K562 treated with DMSO at 1 percent for 48 hours (cell line): ENCODE measurements around the gene PMCH. TPM values are rescaled to one million over a fixed set of nuclear protein-coding genes. Genes with fewer than 3 reads are reported as not detected.

Experiments
- total RNA-seq: library from RNA; unstranded; fragments of 300-600 nt; gene quantifications from 2 replicates; pipeline ENCODE4 v1.2.3, GENCODE V29; 2022; ENCODE audit warnings: low replicate concordance; ENCODE audit errors: extremely low read depth

Gene PMCH, protein sequence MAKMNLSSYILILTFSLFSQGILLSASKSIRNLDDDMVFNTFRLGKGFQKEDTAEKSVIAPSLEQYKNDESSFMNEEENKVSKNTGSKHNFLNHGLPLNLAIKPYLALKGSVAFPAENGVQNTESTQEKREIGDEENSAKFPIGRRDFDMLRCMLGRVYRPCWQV
- total RNA-seq = not detected in 2 replicates

DNA sequence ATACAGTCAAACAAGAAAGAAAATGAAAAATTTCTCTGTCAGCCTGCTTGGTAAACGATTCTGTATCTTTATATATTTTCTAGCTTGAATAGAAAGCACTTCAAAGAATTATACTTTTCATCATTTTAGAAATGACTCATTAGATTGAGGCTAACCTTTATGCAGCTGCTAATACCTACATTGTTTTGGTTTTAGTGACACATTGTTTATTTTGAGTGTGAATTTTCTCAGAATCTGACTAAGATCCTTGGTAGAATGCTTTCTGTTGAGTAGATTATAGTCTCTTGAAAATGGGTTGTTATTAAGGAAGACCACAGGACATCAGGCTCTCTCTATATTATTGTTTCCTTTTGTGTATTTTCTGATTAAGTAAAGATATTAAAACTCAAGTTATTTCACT is at the start of gene PMCH:
Gene PMCH (minus strand): TSS at position 45 of the 400 bp plus-strand sequence. CDS start 63 bp downstream, outside the sequence.

Other genes starting within 250 kb of the PMCH start
- not detected in 2 replicates for gene WASHC3, start 135.8 kb downstream of the PMCH start, total RNA-seq
- not detected in 2 replicates for gene NUP37, start 77.7 kb downstream of the PMCH start, total RNA-seq
- gene PARPBP, start 77.7 kb downstream of the PMCH start, total RNA-seq = not detected in 2 replicates